Activated naive CD4-positive, alpha-beta T cell treated with anti-CD3 and anti-CD28 coated beads, Interleukin-2, amount 10 ng/mL, durations not matched to agents 7 days and 5 days (primary cell): ENCODE results near the gene DLEU7.

ENCODE experiments used
- CTCF ChIA-PET: fragments of 350-600 bp; sonication (Branson Sonifier 250); formaldehyde crosslinking; loops from one replicate; lab custom pipeline; 2021; ENCODE audit warnings: antibody characterized with exemption; lab: Charles Lee
- DNase-seq: peaks from one replicate; pipeline ENCODE4 v3.0.0-alpha.2; 2020
- H3K27ac Mint-ChIP-seq: one replicate; pipeline ENCODE4 v1.8.0; 2021; ENCODE audit warnings: mild to moderate bottlenecking, moderate library complexity, mixed read lengths
- H3K27me3 Mint-ChIP-seq: one replicate; pipeline ENCODE4 v1.8.0; 2021; ENCODE audit warnings: mild to moderate bottlenecking, mixed read lengths
- H3K36me3 Mint-ChIP-seq: one replicate; pipeline ENCODE4 v1.8.0; 2021; ENCODE audit warnings: mixed read lengths
- H3K4me1 Mint-ChIP-seq: one replicate; pipeline ENCODE4 v1.8.0; 2021; ENCODE audit warnings: mixed read lengths
- H3K4me3 Mint-ChIP-seq: one replicate; pipeline ENCODE4 v1.8.0; 2021; ENCODE audit warnings: mild to moderate bottlenecking, moderate library complexity, mixed read lengths
- H3K9me3 Mint-ChIP-seq: one replicate; pipeline ENCODE4 v1.8.0; 2021; ENCODE audit warnings: mixed read lengths

DLEU7 gene

DNA sequence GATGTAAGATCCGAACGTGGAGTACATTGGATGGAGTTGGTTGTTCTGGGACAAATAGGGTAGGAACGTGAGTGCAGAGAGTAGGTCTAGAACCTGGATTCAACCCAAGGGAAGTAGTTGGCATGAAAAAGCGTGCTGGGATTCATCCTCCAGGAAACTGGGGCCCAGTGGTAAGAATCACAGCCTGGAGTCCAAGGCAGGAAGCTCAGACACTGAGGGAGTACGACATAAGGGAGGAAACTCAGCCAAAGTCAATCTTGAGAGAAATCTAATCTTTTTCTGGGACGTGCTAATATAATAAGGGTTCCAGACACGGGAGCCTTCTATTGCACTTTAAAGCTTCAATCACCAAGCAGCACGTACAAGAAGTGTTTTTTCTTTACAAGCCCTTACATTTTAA is 46.4 kb downstream of the DLEU7 start:
- no peak overlapping the region for H3K4me3 Mint-ChIP-seq
- H3K36me3 Mint-ChIP-seq, result no peaks in the 10 kb centered on the region
- no peak overlapping the region for H3K27ac Mint-ChIP-seq
- CTCF ChIA-PET, result interaction anchor here (0.6 to 1.3 kb wide), 2 partner anchors 115 to 638 kb away, joined by 3 read pairs; no protein-coding TSS in a partner anchor
- DNase-seq, result no peak
- H3K9me3 Mint-ChIP-seq, result no peaks in the 10 kb centered on the region
- peaks cover 12% of the 10 kb centered on the region for H3K4me1 Mint-ChIP-seq
- H3K27me3 Mint-ChIP-seq, result peaks cover 12% of the 10 kb centered on the region

DNA sequence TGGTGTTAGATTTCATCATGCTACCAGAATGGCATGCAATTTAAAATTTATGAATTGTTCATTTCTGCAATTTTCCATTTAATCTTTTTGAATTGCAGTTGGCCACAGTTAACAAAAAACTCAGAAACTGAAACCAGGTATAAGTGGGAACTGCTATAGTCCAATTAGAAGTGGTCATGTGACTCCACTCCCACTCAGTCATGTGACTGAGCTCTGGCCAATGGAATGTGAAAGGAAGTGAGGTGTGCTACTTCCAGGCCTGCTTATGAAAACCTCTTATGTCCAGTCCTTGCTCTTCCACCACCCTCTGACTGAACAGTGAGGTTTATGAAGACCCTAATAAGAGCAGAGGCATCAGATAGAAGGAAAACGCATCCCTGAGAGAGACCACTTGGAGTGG is 47.0 kb downstream of the DLEU7 start:
- peaks cover 12% of the 10 kb centered on the region for H3K27me3 Mint-ChIP-seq
- H3K9me3 Mint-ChIP-seq, result no peaks in the 10 kb centered on the region
- H3K4me1 Mint-ChIP-seq, result peaks cover 7% of the 10 kb centered on the region
- CTCF ChIA-PET, result interaction anchor here (1.3 kb wide), 1 partner anchor 115 kb away, joined by 3 read pairs; no protein-coding TSS in a partner anchor
- no peak overlapping the region for H3K27ac Mint-ChIP-seq
- H3K36me3 Mint-ChIP-seq, result no peaks in the 10 kb centered on the region
- DNase-seq, result no peak
- H3K4me3 Mint-ChIP-seq, result no peak overlapping the region

DNA sequence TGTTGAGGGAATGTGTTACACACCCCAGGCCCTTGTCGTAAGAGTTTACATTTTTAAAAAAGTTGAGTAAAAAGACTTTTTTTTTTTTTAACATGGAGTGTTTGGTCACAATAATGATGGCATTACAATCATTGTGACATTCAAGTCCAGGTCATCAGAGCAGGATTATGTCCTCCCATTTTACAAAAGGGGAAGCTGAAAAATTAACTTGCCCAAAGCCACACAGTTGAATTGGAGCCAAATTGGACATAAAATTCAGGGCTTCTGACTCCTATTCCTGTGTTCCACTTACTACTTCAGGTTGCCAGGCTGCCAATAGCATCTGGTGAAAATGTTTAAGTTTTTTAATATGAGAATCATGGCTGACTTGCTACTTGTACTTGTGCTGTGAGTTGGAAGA is 49.3 kb downstream of the DLEU7 start:
- Mint-ChIP-seq H3K27me3 (peaks cover 16% of the 10 kb centered on the region), H3K4me3 (no peak overlapping the region), H3K9me3 (no peaks in the 10 kb centered on the region), H3K4me1 (no peaks in the 10 kb centered on the region), H3K27ac (no peak overlapping the region), H3K36me3 (no peaks in the 10 kb centered on the region)
- CTCF ChIA-PET, result interaction anchor here (0.6 kb wide), 1 partner anchor 778 kb away, joined by 3 read pairs; no protein-coding TSS in a partner anchor
- DNase-seq, result no peak

DNA sequence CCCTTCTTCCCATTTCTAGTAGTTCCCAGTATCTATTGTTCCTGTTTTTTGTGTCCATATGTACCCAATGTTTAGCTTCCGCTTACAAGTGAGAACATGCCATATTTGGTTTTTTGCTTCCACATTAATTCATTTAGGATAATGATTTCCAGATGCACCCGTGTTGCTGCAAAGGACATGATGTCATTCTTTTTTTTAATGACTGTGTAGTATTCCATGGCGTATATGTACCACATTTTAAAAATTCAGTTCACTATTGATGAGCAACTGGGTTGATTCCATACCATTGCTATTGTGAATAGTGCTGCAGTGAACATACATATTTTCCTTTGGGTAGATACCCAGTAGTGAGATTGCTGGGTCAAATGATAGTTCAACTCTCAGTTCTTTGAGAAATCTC is 50.5 kb downstream of the DLEU7 start:
- Mint-ChIP-seq H3K27me3 (peaks cover 11% of the 10 kb centered on the region), H3K4me3 (no peak overlapping the region), H3K27ac (no peak overlapping the region), H3K36me3 (no peaks in the 10 kb centered on the region), H3K9me3 (no peaks in the 10 kb centered on the region), H3K4me1 (no peaks in the 10 kb centered on the region)
- CTCF ChIA-PET, result no interaction called here
- no peak for DNase-seq

DNA sequence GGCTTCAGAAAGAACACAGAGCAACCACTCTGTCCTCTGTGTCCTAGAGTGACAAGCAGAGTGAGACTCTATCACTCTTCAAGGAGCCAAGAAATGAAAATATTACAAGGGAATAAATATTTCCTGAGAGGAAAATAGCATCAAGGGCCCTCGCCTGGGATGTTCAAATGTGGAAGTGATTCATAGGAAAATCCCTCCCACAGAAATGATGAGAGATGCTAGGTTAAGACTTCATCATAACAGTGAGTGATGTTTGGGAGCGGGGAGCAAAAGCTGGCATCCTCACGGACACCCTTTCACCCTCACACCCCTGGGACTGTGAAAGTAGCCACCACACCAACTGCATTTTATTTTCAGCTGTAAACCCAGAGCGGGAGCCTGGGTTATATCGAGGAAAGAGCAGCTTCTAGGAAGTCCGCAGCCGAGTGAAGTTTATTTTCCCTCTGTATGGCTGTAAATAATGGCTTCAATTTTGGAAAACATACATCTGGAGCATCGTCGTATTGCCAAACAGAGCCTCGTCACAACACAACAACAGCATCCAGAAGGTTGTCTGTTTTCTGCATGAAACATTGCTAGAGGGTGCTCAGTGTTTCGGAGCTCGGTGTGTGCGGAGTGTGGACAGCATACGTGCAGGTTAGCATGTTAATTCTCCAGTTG is 54.8 kb downstream of the DLEU7 start:
- no peak overlapping the region for H3K27ac Mint-ChIP-seq
- no peak overlapping the region for H3K4me3 Mint-ChIP-seq
- no peaks in the 10 kb centered on the region for H3K4me1 Mint-ChIP-seq
- peaks cover 20% of the 10 kb centered on the region for H3K27me3 Mint-ChIP-seq
- CTCF ChIA-PET, result no interaction called here
- H3K36me3 Mint-ChIP-seq, result no peaks in the 10 kb centered on the region
- no peak for DNase-seq
- no peaks in the 10 kb centered on the region for H3K9me3 Mint-ChIP-seq

DNA sequence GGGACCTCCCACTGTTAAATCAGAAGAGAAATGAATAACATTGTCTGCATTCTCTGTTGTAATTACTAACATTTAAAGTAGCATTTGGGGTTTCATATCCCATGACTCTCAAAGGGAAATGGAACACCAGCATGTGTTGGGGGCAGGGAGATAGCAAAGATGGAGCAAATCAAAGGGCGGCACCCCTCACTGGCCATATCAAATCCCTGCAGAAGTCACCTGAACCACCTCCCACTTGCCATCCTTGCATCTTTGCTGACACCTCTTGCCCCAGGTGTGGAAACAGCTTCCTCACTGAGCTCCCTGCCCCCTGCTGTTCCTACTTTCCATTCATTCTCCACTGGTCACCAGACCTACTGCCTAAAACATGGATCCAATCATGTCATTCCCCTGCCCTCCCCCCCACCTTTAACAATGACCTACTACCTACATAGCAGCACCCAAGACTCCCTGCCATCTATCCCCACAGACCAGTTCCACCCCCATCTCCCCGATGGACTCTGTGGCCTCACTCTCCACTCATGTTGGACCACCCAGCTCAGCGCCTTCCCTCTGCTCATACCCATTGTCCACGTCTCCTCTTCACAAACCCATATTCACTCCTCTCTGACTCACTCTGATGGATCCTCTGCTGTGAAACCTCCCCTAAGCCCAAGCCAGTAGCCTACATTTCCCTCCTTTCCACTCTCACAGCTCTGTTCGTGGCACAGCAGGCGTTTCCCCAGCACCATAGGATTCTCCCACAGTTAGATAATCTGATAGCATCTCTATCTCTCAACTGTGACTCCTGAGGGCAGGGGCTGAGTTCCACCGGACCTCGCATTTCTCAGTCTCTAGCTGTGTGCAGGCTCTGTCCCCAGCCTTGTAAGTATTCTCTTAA is 55.9 kb downstream of the DLEU7 start:
- Mint-ChIP-seq H3K4me3 (no peak overlapping the region), H3K27ac (no peak overlapping the region), H3K27me3 (peaks cover 26% of the 10 kb centered on the region), H3K36me3 (no peaks in the 10 kb centered on the region), H3K4me1 (no peaks in the 10 kb centered on the region), H3K9me3 (no peaks in the 10 kb centered on the region)
- no peak for DNase-seq
- CTCF ChIA-PET, result no interaction called here

DNA sequence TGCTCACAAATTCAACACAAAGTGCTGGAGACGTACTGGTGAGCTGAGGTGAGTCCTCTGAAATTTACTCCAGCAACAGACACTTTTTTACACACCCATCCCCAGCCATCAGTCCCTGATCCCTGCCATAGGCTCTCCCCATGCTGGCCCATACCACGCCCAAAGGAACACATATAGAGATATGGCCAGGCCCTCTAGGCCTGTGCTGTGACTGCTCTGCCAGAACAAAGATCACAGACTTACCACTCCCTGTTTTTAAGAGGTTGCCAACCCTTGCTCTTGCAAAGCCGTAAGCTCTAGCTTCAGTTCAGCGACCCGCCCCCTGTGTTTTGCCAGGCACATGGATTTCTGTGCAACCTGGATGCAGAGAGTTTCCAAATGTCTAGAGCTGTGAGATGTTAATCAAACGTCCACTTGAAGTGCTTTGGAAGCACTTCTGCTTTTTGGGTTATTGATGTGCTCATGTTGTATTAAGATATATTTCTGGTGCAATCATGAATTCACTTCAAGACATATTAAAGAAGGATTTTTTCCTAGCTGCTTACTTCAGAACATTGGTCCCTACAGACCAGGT is 59.7 kb downstream of the DLEU7 start:
- H3K4me1 Mint-ChIP-seq, result no peaks in the 10 kb centered on the region
- CTCF ChIA-PET, result interaction anchor here (1.0 kb wide), 1 partner anchor 128 kb away, joined by 3 read pairs; no protein-coding TSS in a partner anchor
- no peak overlapping the region for H3K4me3 Mint-ChIP-seq
- no peak for DNase-seq
- no peaks in the 10 kb centered on the region for H3K9me3 Mint-ChIP-seq
- H3K27ac Mint-ChIP-seq, result no peak overlapping the region
- H3K36me3 Mint-ChIP-seq, result no peaks in the 10 kb centered on the region
- H3K27me3 Mint-ChIP-seq, result peaks cover 24% of the 10 kb centered on the region

DNA sequence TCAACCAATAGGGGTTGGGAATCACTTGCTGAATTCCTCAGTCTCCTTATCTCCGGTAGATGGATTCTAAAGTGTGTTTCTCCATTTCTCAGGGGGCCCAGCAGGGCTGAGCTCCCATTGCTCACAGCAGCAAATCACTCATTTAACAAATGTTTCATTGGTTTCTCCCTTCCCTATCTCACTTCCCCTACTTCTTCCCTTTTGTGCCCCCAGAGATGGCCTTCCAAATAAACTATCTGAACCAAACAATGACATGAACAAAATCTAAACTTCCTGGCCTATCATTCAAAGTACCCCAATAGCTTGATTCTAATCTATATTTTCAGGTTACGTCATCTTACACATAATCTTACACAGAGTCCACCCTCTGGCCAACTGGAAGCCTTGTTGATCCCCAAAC is 60.4 kb downstream of the DLEU7 start:
- DNase-seq, result no peak
- CTCF ChIA-PET, result interaction anchor here (0.8 to 1.0 kb wide), 2 partner anchors 18 to 129 kb away, joined by 3 read pairs; no protein-coding TSS in a partner anchor
- H3K36me3 Mint-ChIP-seq, result no peaks in the 10 kb centered on the region
- H3K27me3 Mint-ChIP-seq, result peaks cover 24% of the 10 kb centered on the region
- H3K4me3 Mint-ChIP-seq, result no peak overlapping the region
- H3K9me3 Mint-ChIP-seq, result no peaks in the 10 kb centered on the region
- no peaks in the 10 kb centered on the region for H3K4me1 Mint-ChIP-seq
- H3K27ac Mint-ChIP-seq, result no peak overlapping the region

DNA sequence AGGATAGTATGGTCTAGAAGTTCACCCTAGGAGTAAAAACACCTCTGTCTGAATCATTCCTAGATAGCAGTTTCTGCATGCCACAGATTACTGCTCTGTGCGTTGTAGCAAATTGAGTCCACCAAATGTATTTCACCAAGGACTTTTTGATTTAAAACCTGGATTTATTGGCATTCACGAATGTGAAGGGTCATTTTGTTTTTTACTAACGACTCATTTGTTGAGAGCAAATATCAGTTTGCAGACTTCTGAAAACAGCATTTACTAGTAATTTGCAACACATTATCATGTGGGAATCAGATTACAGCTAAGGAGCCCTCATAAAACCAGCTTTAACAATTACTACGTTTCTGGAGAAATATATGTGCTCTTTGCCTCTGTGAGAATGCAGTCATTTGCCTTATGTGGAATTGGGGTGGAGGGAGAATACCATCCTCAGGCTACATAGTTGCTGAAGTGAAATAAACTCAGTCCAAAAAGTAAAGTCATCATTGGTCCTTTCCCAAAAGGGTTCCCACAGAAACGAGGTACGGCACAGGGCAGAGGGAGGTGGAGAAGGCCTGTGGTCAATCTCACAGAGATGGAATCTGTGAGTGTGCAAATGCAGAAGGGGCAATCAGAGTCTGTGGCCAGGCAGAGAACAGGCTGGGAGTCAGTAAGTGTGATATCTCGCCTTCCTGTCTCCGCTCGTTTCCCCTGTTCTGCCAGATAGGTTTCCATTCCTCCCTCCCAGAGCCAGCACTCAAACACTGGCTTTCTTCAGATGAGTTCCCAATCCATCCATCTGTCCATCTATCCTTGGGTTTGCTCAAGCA is 63.1 kb downstream of the DLEU7 start:
- CTCF ChIA-PET, result no interaction called here
- no peak for DNase-seq
- Mint-ChIP-seq H3K27me3 (peaks cover 28% of the 10 kb centered on the region), H3K4me3 (no peak overlapping the region), H3K4me1 (no peaks in the 10 kb centered on the region), H3K27ac (peak overlapping the region; percentile 15), H3K36me3 (no peaks in the 10 kb centered on the region), H3K9me3 (peaks cover 3% of the 10 kb centered on the region)

DNA sequence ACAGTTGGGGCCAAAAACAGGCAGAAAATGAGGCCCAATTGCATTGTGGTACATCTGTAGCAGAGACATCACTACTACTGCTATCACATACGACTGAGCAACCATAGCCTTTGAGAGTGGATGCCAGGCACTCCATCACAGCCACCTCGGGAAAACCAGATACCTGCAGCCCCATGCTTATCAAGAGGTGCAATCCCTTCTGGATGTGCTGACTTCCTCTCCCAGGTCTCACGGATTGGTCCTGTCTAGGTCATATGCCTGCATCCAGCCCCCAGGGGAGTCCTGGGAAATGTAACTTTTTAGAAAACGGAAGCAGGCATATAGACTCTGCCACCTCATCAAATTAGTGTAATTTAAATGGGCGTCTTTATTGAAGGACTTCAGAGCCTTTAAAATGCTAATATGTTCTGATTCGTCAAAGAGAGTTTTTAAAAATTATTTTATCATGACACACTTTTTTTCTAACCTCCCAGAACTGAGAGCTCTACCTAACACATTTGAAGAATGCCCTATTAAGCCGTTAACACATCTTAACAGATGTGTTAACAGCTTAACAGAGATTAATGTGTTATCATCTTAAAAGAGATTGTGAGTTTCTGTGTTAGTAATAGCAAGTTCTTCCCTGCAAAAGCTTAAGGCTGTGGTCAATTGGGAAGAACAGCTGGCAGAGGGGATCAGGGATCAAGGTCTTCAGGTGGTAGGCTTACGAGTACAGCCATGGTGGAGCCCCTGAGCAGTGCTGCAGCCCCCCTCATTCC is 63.9 kb downstream of the DLEU7 start:
- no peaks in the 10 kb centered on the region for H3K4me1 Mint-ChIP-seq

More for the DNA sequence above, 63.9 kb downstream of the DLEU7 start:
- CTCF ChIA-PET, result no interaction called here
- DNase-seq, result no peak
- no peak overlapping the region for H3K4me3 Mint-ChIP-seq
- H3K27me3 Mint-ChIP-seq, result peaks cover 28% of the 10 kb centered on the region
- no peaks in the 10 kb centered on the region for H3K36me3 Mint-ChIP-seq
- no peak overlapping the region for H3K27ac Mint-ChIP-seq
- H3K9me3 Mint-ChIP-seq, result peaks cover 3% of the 10 kb centered on the region
